Body of pancreas (tissue), 4 donors: Measurements from ENCODE around the gene ATP5PB.

Experiments used
- POLR2A ChIP-seq, 3 donors: fragments of 450-650 bp; IDR thresholded peaks; one replicate each; pipeline ENCODE4 v1.6.1; 2016; ENCODE audit warnings: antibody characterized with exemption in 3 of 3, mild to moderate bottlenecking in 2 of 3
- TF ChIP-seq, protein P1 (sequence below), 7 experiments: fragments of 450-650 bp in 4 of 7; fragments of 200-600 bp in 3 of 7; sonication (generic) in 3 of 7; IDR thresholded peaks; one replicate each; pipeline ENCODE4 v1.5.1; 2016 to 2019; ENCODE audit warnings: antibody characterized with exemption in 7 of 7

DNA sequence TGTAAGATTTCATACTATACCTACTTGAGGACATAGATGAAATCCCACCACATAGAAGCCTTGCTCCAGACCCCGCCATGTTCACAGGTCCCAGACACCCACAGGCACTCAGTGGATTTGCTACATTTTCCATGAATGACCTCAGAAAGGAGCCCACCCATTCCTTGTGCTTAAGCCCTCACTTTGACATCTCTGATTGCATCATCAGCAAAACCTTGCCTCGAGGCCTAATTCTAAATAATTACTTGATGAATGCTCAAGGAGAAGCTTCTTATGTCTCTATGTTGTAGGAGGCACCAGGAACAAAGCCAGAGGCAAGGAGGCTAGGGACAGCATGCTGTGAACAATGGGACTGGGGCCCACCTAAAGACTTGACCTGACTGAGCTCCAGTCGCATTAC, 33.8 kb upstream of the ATP5PB start:
- TF ChIP-seq, protein P1, sequence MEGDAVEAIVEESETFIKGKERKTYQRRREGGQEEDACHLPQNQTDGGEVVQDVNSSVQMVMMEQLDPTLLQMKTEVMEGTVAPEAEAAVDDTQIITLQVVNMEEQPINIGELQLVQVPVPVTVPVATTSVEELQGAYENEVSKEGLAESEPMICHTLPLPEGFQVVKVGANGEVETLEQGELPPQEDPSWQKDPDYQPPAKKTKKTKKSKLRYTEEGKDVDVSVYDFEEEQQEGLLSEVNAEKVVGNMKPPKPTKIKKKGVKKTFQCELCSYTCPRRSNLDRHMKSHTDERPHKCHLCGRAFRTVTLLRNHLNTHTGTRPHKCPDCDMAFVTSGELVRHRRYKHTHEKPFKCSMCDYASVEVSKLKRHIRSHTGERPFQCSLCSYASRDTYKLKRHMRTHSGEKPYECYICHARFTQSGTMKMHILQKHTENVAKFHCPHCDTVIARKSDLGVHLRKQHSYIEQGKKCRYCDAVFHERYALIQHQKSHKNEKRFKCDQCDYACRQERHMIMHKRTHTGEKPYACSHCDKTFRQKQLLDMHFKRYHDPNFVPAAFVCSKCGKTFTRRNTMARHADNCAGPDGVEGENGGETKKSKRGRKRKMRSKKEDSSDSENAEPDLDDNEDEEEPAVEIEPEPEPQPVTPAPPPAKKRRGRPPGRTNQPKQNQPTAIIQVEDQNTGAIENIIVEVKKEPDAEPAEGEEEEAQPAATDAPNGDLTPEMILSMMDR (IDR thresholded peaks at IDR 0.05), result no peak
- TF ChIP-seq POLR2A (IDR thresholded peaks at IDR 0.05), result no peak
